ENCODE results near the gene SCAP.
"Not testable (repeated sequence)": the region's sequence is repeated elsewhere in the genome, so short reads cannot be mapped to it uniquely, and the experiment has no call there.

The SCAP gene

DNA sequence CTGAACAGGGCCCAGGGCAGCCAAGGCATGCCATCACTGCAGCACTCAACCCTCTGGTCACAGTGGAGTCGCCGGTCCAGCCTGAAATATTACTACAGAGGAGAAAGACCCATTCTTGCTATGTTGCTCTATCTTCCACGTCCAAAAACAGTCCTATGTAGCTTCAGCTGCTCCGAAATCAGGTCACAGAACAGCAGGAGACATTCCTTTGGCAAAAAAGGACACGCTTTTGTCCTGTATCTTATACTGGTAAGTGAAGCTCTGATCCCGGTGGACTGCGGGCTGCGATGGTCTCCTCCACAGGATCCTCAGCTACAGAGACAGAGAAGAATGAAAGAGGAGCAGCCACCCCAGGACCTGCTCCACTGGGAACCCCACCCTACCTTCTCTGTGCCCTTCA is 20.1 kb upstream of the SCAP start:
- no peak overlapping the region for H3K4me3 ChIP-seq (ENCODE audit: low read depth, low read length)
- TF ChIP-seq, protein P1, sequence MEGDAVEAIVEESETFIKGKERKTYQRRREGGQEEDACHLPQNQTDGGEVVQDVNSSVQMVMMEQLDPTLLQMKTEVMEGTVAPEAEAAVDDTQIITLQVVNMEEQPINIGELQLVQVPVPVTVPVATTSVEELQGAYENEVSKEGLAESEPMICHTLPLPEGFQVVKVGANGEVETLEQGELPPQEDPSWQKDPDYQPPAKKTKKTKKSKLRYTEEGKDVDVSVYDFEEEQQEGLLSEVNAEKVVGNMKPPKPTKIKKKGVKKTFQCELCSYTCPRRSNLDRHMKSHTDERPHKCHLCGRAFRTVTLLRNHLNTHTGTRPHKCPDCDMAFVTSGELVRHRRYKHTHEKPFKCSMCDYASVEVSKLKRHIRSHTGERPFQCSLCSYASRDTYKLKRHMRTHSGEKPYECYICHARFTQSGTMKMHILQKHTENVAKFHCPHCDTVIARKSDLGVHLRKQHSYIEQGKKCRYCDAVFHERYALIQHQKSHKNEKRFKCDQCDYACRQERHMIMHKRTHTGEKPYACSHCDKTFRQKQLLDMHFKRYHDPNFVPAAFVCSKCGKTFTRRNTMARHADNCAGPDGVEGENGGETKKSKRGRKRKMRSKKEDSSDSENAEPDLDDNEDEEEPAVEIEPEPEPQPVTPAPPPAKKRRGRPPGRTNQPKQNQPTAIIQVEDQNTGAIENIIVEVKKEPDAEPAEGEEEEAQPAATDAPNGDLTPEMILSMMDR (IDR thresholded peaks at IDR 0.05; ENCODE audit: low read depth, low read length): no peak

DNA sequence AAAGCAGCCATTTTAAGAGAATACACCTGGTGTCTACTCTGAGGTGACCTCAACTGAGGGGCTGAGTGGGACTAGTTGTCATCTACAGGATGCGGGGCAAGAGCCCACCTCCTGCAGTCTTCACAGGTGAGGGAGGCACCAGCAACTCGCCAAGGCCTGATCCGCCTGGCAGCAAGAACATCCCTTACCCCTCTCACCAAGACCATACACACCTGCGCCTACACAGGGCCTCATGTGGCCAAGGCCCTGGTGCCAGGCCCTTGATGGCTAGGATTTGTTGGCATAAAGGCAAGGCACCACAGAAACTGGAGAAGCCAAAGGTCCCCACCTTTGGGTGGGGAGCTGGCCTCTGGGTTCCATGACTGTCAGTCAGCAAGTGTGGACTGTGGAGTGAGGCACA is 19.4 kb upstream of the SCAP start:
- H3K4me3 ChIP-seq (ENCODE audit: low read depth, low read length): no peak overlapping the region
- TF ChIP-seq, protein P1 (IDR thresholded peaks at IDR 0.05; ENCODE audit: low read depth, low read length): no peak

DNA sequence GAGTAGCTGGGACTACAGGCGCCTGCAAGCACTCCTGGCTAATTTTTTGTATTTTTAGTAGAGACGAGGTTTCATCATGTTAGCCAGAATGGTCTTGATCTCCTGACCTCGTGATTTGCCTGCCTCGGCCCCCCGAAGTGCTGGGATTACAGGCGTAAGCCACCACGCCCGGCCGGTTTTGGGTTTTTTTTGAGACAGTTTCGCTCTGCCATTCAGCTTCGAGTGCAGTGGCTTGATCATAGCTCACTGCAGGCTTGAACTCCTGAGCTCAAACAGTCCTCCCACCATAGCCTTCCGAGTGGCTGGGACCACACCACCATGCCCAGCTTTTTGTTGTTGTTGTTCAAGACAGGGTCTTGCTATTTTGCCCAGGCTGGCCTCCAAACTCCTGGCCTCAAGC is 16.0 kb upstream of the SCAP start:
- H3K4me3 ChIP-seq (ENCODE audit: low read depth, low read length): no peak overlapping the region
- TF ChIP-seq, protein P1 (IDR thresholded peaks at IDR 0.05; ENCODE audit: low read depth, low read length): no peak

DNA sequence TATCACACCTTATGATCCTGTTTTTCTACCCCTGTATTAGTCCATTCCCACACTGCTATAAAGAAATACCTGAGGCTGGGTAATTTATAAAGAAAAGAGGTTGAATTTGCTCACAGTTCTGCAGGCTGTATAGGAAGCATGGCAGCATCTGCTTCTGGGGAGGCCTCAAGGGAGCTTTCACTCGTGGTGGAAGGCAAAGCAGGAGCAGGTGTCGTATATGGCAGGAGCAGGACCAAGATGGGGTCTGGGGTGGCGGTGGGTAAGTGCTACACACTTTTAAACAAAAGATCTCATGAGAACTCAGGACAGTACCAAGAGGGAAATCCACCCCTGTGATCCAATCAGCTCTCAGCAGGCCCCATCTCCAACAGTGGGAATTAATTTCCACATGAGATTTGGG is 15.4 kb upstream of the SCAP start:
- TF ChIP-seq, protein P1 (IDR thresholded peaks at IDR 0.05; ENCODE audit: low read depth, low read length): no peak
- no peak overlapping the region for H3K4me3 ChIP-seq (ENCODE audit: low read depth, low read length)

DNA sequence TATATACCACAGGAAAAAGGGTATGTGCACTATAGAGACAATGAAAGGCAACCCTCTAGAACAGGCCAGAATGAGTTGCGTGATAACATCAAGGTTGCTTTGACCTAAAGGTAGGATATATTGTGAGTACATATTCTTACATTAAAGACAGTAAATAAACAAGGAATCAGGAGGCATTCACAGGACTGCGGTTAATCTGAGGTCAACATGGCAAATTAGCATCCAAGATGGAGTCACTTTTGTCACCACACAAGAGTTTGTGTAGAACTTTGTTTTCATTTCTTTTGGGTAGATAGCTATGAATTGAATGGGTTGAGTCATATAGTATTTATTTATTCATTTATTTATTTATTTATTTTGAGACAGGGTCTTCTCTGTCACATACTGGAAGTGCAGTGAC is 11.5 kb upstream of the SCAP start:
- no peak overlapping the region for H3K4me3 ChIP-seq (ENCODE audit: low read depth, low read length)
- TF ChIP-seq, protein P1 (IDR thresholded peaks at IDR 0.05; ENCODE audit: low read depth, low read length): no peak

DNA sequence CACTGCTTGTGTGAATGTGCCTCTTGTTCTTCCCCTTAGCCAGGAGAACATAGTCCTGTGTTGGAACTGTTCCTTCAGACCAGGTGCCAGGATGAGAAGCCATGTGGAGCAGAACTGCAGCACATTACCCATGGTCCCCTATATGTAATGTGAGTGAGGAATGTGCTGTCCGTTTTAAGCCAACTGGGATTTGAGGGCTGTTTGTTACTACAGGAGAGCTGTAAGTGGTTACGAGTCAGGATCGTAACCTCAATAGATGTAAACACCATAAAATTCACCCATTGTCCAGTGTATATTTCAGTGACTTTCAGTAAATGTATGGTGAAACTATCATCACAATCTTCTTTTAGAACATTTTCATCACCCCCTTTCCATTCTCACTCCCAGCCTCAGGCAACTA is 10.1 kb upstream of the SCAP start:
- no peak overlapping the region for H3K4me3 ChIP-seq (ENCODE audit: low read depth, low read length)
- TF ChIP-seq, protein P1 (IDR thresholded peaks at IDR 0.05; ENCODE audit: low read depth, low read length): no peak

DNA sequence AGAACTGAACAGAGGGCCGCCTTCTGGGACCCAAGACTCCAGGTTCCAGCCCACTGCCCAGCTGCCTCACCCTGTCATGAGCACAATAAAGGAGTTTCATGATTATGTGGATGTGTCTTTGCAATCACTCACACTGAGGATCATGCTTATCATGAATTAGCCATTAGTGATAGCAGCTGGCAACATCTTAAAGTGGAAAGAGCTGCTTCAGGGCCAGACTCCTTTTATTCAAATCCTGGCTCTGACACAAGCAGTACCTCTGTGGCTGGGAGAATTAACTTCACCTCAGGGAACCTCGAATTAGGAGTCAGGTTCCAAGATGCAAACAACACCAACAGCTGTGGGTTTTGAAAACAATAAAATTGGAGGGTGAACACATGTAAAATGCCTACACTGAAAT is 6.6 kb upstream of the SCAP start:
- TF ChIP-seq, protein P1 (IDR thresholded peaks at IDR 0.05; ENCODE audit: low read depth, low read length): no peak
- H3K4me3 ChIP-seq (ENCODE audit: low read depth, low read length): no peak overlapping the region

DNA sequence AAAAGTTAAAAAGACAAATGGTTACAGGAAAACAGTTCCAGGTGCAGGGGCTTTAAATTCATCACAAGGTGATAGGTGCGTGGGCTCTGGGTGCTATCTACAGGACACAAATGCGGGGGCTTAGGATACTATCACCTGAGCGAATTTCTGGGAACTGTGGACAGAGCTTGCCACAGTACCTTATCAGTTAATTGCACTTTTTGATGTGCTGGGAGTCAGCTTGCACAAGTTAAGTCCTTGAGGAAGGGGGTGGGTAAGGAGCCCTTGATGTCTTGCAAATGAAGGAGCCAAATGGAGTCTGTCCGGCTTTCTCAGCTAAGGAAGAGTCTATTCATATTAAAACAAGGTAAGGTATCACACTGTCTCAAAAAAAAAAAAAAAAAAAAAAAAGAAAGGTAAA is 6.0 kb upstream of the SCAP start:
- not testable (repeated sequence) for H3K4me3 ChIP-seq (ENCODE audit: low read depth, low read length)

DNA sequence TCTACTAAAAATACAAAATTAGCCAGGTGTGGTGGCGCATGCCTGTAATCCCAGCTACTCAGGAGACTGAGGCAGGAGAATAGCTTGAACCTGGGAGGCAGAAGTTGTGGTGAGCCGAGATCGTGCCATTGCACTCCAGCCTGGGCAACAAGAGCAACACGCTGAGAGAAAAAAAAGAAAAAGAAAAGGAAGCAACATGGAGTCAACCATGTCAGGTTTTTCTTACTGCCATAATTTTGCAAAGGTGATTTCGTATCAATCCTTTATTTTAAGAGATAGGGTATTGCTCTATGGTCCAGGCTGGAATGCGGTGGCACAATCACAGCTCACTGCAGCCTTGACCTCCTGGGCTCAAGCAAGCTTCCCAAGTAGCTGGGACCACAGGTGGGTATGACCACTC is 4.5 kb upstream of the SCAP start:
- not testable (repeated sequence) for H3K4me3 ChIP-seq (ENCODE audit: low read depth, low read length)
